GM23338 (cell line): ENCODE measurements around the gene DNLZ. TPM values are rescaled to one million over a fixed set of nuclear protein-coding genes. Genes with fewer than 3 reads are reported as not detected.

Experiments used
- ATAC-seq: fragments of 200-7000 bp; cut with Tn5 transposase; 3 replicates; pipeline ENCODE4 v1.9.1; 2020
- DNase-seq: peaks from one replicate; pipeline ENCODE4 v3.0.0-alpha.2; 2015; ENCODE audit warnings: low spot score
- H2AFZ ChIP-seq: fragments of 200-600 bp; sonication (generic); 2 replicates; pipeline ENCODE4 v1.8.0; 2016; ENCODE audit warnings: antibody characterized with exemption, mild to moderate bottlenecking, moderate library complexity
- H3F3A ChIP-seq: fragments of 200-600 bp; sonication (generic); replicated peaks from 2 replicates; pipeline ENCODE4 v1.8.0; 2017; ENCODE audit warnings: antibody characterized with exemption, mixed run types, low read depth
- H3K27ac ChIP-seq: fragments of 200-600 bp; sonication (generic); 2 replicates; pipeline ENCODE4 v1.6.1; 2016; ENCODE audit warnings: low read depth
- H3K27me3 ChIP-seq: fragments of 200-600 bp; sonication (generic); 2 replicates; pipeline ENCODE4 v1.8.0; 2016; ENCODE audit warnings: mild to moderate bottlenecking, mixed run types, moderate library complexity; ENCODE audit not compliant: insufficient read depth
- H3K36me3 ChIP-seq: fragments of 200-600 bp; sonication (generic); 2 replicates; pipeline ENCODE4 v1.8.0; 2016; ENCODE audit warnings: mild to moderate bottlenecking; ENCODE audit not compliant: insufficient read depth
- H3K4me1 ChIP-seq: fragments of 200-600 bp; sonication (generic); 2 replicates; pipeline ENCODE4 v1.8.0; 2016; ENCODE audit warnings: mild to moderate bottlenecking, moderate library complexity; ENCODE audit not compliant: insufficient read depth
- H3K4me2 ChIP-seq: fragments of 200-600 bp; sonication (generic); 2 replicates; pipeline ENCODE4 v1.7.1; 2017; ENCODE audit warnings: mixed run types
- H3K4me3 ChIP-seq: fragments of 200-600 bp; sonication (generic); 2 replicates; pipeline ENCODE4 v1.6.1; 2016; ENCODE audit warnings: mixed run types
- H3K79me2 ChIP-seq: fragments of 200-600 bp; sonication (generic); replicated peaks from 2 replicates; pipeline ENCODE4 v1.8.0; 2017; ENCODE audit warnings: mild to moderate bottlenecking; ENCODE audit not compliant: insufficient read depth
- H3K9me2 ChIP-seq: fragments of 200-600 bp; sonication (generic); 2 replicates; pipeline ENCODE4 v1.8.0; 2017; ENCODE audit not compliant: insufficient read depth
- H4K20me1 ChIP-seq: fragments of 200-600 bp; sonication (generic); replicated peaks from 2 replicates; pipeline ENCODE4 v1.8.0; 2017; ENCODE audit warnings: mild to moderate bottlenecking; ENCODE audit not compliant: insufficient read depth
- H3K27ac Mint-ChIP-seq: 2 replicates; pipeline ENCODE4 v1.8.0; 2020; ENCODE audit warnings: inconsistent platforms, mild to moderate bottlenecking, moderate library complexity, mixed read lengths
- H3K27me3 Mint-ChIP-seq: 3 replicates; pipeline ENCODE4 v1.8.0; 2022; ENCODE audit warnings: low read depth, mild to moderate bottlenecking, moderate library complexity, mixed read lengths, inconsistent platforms; ENCODE audit not compliant: insufficient read depth, poor library complexity
- H3K36me3 Mint-ChIP-seq: 3 replicates; pipeline ENCODE4 v1.8.0; 2021; ENCODE audit warnings: low read depth, mild to moderate bottlenecking, inconsistent platforms, moderate library complexity, mixed read lengths
- H3K4me1 Mint-ChIP-seq: 3 replicates; pipeline ENCODE4 v1.8.0; 2020; ENCODE audit warnings: mild to moderate bottlenecking, inconsistent platforms, mixed read lengths
- H3K4me3 Mint-ChIP-seq: 3 replicates; pipeline ENCODE4 v1.8.0; 2021; ENCODE audit warnings: moderate library complexity, mild to moderate bottlenecking, inconsistent platforms, mixed read lengths
- H3K9me3 Mint-ChIP-seq: 3 replicates; pipeline ENCODE4 v1.8.0; 2020; ENCODE audit warnings: moderate library complexity, mild to moderate bottlenecking, inconsistent platforms, mixed read lengths
- CREB1 ChIP-seq: fragments of 250-450 bp; sonication (Bioruptor Pico); IDR thresholded peaks from 2 replicates; pipeline ENCODE4 v1.5.0; 2020; ENCODE audit warnings: low read depth, mild to moderate bottlenecking, moderate library complexity
- CTCF ChIP-seq, 2 experiments: fragments of 200-600 bp in 1 of 2; sonication (generic) in 1 of 2; conservative IDR thresholded peaks; 2 replicates each; pipeline versions ENCODE4 v1.5.1 to v1.6.1; 2016 to 2017; ENCODE audit warnings: antibody characterized with exemption in 2 of 2, low read depth in 2 of 2, mild to moderate bottlenecking in 2 of 2, moderate library complexity in 1 of 2
- JUNB ChIP-seq: IDR thresholded peaks from one replicate; pipeline ENCODE4 v1.6.1; 2016; ENCODE audit warnings: antibody characterized with exemption; ENCODE audit not compliant: unreplicated experiment
- REST ChIP-seq: IDR thresholded peaks from one replicate; pipeline ENCODE4 v1.6.1; 2018; ENCODE audit warnings: antibody characterized with exemption; ENCODE audit not compliant: unreplicated experiment
- ZNF462 ChIP-seq: fragments of 250-450 bp; sonication (Bioruptor Pico); IDR thresholded peaks from 2 replicates; pipeline ENCODE4 v1.5.0; 2020; ENCODE audit warnings: mild to moderate bottlenecking, moderate library complexity
- polyA plus RNA-seq: library from polyadenylated mRNA; unstranded; fragments of >200 nt; fragmentation: Nextera tagmentation; extraction: Ambion mirVana; gene quantifications from 2 replicates; pipeline ENCODE4 v1.2.1, GENCODE V29; 2016
- total RNA-seq: library from RNA; depleted of rRNA; stranded (reverse); fragments of >200 nt; shearing (Covaris generic); gene quantifications from 2 replicates; pipeline ENCODE4 v1.2.3, GENCODE V29; 2014

DNLZ gene
- total and polyA plus RNA-seq, 2 experiments from 2014 or later: 33.4 to 53.9 TPM

- no peak for TF ChIP-seq ZNF462
- TF ChIP-seq REST: no peak
- no peak for TF ChIP-seq JUNB
- TF ChIP-seq CREB1 (CRISPR knock-in tag): no peak
Measured at GRCh38 chr9:136318776-136319241, 44.7 kb downstream of the DNLZ start (continued).

- H3K27me3 Mint-ChIP-seq: peaks cover 13% of the 10 kb centered on the region
- Histone ChIP-seq H3K4me2 (no peak overlapping the region), H3K4me1 (no peaks in the 10 kb centered on the region), H3K4me3 (no peak overlapping the region), H4K20me1 (no peaks in the 10 kb centered on the region), H3K9me2 (no peaks in the 10 kb centered on the region), H3K27me3 (no peaks in the 10 kb centered on the region), H3K36me3 (no peaks in the 10 kb centered on the region), H2AFZ (no peak overlapping the region), H3F3A (no peaks in the 10 kb centered on the region), H3K27ac (no peak overlapping the region), H3K79me2 (no peaks in the 10 kb centered on the region)
- H3K36me3 Mint-ChIP-seq: no peaks in the 10 kb centered on the region; the same call in 2 of the 3 replicates
- no peak for DNase-seq
- peaks cover 17% of the 10 kb centered on the region for H3K9me3 Mint-ChIP-seq
- no peak for ATAC-seq
- no peak overlapping the region for H3K4me3 Mint-ChIP-seq
- no peak overlapping the region for H3K27ac Mint-ChIP-seq
- H3K4me1 Mint-ChIP-seq: no peaks in the 10 kb centered on the region
- TF ChIP-seq CTCF (conservative IDR thresholded peaks at IDR 0.05; ENCODE audit: low read depth in 2 of 2): no peak
Measured at GRCh38 chr9:136318111-136318775, 45.3 kb downstream of the DNLZ start.
